Thyroid gland (tissue), 4 donors: ENCODE results near the gene LSM14B.

ENCODE experiments used
- POLR2A ChIP-seq, 2 donors: fragments of 450-650 bp; IDR thresholded peaks; one replicate each; pipeline ENCODE4 v1.6.1; 2017; ENCODE audit warnings: antibody characterized with exemption in 2 of 2, mild to moderate bottlenecking in 2 of 2, moderate library complexity in 1 of 2
- TF ChIP-seq, protein P1 (sequence below), 6 experiments: fragments of 200-600 bp in 3 of 6; fragments of 450-650 bp in 3 of 6; sonication (generic) in 3 of 6; IDR thresholded peaks; one replicate each; pipeline ENCODE4 v1.5.1; 2016 to 2019; ENCODE audit warnings: antibody characterized with exemption in 6 of 6, mild to moderate bottlenecking in 2 of 6, inconsistent platforms in 1 of 6, moderate library complexity in 1 of 6

DNA sequence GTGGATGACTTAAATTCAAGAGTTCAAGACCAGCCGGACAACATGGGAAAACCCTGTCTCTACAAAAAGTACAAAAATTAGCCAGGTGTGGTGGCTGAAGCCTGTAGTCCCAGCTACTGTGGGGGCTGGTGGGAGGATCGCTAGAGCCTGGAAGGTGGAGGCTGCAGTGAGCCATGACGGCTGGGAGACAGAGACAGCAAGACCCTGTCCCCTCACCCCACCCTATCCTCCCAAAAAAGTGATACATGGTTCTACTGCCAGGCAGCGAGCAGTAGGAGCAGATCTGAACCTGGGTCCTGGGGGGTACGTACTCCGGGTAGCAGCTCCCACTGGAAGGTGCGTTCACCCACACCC, 18.7 kb downstream of the LSM14B start:
- TF ChIP-seq POLR2A (IDR thresholded peaks at IDR 0.05) = no peak
- TF ChIP-seq, protein P1, sequence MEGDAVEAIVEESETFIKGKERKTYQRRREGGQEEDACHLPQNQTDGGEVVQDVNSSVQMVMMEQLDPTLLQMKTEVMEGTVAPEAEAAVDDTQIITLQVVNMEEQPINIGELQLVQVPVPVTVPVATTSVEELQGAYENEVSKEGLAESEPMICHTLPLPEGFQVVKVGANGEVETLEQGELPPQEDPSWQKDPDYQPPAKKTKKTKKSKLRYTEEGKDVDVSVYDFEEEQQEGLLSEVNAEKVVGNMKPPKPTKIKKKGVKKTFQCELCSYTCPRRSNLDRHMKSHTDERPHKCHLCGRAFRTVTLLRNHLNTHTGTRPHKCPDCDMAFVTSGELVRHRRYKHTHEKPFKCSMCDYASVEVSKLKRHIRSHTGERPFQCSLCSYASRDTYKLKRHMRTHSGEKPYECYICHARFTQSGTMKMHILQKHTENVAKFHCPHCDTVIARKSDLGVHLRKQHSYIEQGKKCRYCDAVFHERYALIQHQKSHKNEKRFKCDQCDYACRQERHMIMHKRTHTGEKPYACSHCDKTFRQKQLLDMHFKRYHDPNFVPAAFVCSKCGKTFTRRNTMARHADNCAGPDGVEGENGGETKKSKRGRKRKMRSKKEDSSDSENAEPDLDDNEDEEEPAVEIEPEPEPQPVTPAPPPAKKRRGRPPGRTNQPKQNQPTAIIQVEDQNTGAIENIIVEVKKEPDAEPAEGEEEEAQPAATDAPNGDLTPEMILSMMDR (IDR thresholded peaks at IDR 0.05) = no peak
